HAP-1 (cell line): ENCODE measurements around the gene STX8.
"Not testable (repeated sequence)": the region's sequence is repeated elsewhere in the genome, so short reads cannot be mapped to it uniquely, and the experiment has no call there.

Source experiments
- DNase-seq, 2 experiments: peaks; one replicate each; pipeline ENCODE4 v3.0.0-alpha.2; 2016 to 2020; ENCODE audit warnings: low spot score in 2 of 2
- H3K27me3 ChIP-seq: fragments of 250-450 bp; sonication (Bioruptor Pico); 2 replicates; pipeline ENCODE4 v1.5.1; 2020; ENCODE audit warnings: low read depth, mild to moderate bottlenecking, moderate library complexity
- H3K36me3 ChIP-seq: fragments of 250-450 bp; sonication (Bioruptor Pico); replicated peaks from 2 replicates; pipeline ENCODE4 v1.5.1; 2020; ENCODE audit warnings: mild to moderate bottlenecking
- H3K4me1 ChIP-seq: fragments of 250-450 bp; sonication (Bioruptor Pico); 2 replicates; pipeline ENCODE4 v1.5.1; 2020; ENCODE audit warnings: mild to moderate bottlenecking
- H3K4me3 ChIP-seq: fragments of 250-450 bp; sonication (Bioruptor Pico); 2 replicates; pipeline ENCODE4 v1.5.1; 2020; ENCODE audit warnings: mild to moderate bottlenecking, moderate library complexity
- H3K9me3 ChIP-seq: fragments of 250-450 bp; sonication (Bioruptor Pico); 2 replicates; pipeline ENCODE4 v1.5.1; 2020; ENCODE audit warnings: mild to moderate bottlenecking, moderate library complexity
- in situ Hi-C: fragments of 300-500 bp; cut with MboI; formaldehyde crosslinking; loops from 3 replicates; pipeline ENCODE4 v1.14.3; 2020; ENCODE audit warnings: low sequenced_read_pairs, inconsistent platforms, mixed read lengths

Gene STX8

DNA sequence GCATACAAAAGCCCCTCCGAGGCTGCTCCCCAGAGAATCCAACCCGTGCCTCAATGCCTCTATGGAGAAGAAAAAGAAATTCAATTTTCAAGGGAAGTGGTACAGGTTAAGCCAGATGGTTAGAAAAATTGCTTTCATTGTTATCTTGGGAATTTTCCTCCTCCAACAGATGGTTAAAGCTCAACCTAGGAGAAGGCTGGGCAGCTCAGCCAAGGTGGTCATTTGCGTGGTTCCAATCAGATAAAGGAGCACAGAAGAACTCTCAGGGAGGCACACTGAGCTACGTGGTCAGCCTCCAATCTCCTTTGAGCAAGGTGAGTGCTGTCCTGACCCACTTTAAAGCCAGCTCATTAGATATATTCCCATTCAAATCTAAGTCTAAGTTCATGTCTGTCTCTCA, 106.7 kb downstream of the STX8 start:
- Histone ChIP-seq H3K9me3 (no peaks in the 10 kb centered on the region), H3K4me1 (peaks cover 4% of the 10 kb centered on the region), H3K4me3 (no peak overlapping the region), H3K36me3 (no peaks in the 10 kb centered on the region; the same call in 1 of the 2 replicates), H3K27me3 (no peaks in the 10 kb centered on the region)
- in situ Hi-C loops: no loop called here
- no peak for DNase-seq

DNA sequence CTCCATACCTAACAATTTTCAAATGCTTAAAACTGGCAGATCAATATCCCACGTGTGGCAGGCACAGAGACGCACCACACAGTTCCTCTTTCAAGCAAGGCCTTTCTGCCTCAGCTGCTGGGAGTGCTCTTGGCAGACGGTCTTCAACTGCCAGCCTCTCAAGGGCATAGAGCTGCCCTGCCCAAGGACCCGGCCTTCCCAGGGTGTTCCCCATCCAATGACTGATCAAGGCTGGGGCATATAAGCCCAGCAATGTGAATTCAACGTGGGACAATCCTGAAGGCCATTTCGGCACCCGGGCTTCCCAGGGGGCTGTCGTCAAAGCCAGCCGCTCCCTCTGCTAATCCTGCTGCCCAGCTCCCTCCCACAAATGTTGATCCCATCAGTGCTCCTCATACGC, 107.1 kb downstream of the STX8 start:
- Histone ChIP-seq H3K4me1 (peaks cover 2% of the 10 kb centered on the region; the same call in 1 of the 2 replicates), H3K27me3 (no peaks in the 10 kb centered on the region), H3K36me3 (no peaks in the 10 kb centered on the region; the same call in 1 of the 2 replicates), H3K9me3 (no peaks in the 10 kb centered on the region), H3K4me3 (no peak overlapping the region)
- in situ Hi-C loops: no loop called here
- DNase-seq: no peak

DNA sequence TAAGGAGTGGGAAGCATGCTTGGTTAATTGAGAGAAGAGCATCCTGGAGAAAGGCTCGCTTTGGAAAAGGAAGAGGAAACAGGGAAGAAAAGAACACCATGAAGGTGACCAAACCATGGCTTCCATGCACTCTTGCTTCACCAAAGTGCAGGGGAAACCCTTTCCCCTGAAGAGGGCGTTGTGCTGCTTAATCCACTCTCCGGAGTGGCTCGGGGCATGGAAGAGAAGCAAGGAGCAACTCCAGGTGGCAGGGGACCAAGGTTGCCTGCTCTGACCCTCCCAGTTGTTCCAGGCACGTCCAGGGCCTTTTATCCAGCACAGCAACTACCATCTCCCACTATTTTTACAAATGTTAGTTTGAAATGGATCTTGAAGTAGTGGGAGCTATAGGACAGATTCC, 108.1 kb downstream of the STX8 start:
- Histone ChIP-seq H3K4me1 (no peaks in the 10 kb centered on the region), H3K27me3 (no peaks in the 10 kb centered on the region), H3K9me3 (no peaks in the 10 kb centered on the region), H3K36me3 (no peaks in the 10 kb centered on the region), H3K4me3 (no peak overlapping the region)
- in situ Hi-C loops: no loop called here
- peak in 1 of 2 experiments; percentile 7 for DNase-seq

DNA sequence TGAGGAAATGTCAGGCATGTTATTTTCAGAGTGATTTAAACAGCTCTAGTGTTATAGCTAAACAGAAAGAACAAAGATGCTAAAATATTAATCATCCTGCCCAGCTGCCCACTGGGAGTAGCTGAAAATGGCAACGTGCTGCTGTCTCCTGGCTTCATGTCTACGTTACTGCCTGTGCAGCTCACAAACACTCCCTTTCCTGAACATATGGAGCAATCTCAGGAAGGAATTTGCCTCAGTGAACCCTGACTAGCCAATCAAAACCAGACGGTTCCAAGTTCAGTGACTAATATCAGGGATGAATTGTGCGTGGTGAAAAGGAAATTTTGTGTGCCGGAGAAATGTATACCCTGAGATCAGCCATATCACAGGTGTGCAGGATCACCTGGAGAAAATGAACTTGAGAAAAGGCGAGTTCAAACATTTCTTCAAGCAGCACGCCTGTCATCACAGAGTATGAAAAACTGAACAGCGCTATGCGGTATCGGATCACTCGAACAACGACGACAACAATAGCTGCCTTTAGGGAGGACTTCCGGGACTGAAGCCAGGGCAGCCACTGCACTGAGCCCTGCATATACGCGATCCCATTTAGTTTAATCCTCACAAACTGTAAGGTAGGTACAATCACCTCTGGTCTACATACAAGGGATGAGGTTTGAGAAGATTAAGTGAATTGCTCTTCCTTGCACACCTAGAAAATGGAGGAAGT, 110.3 kb downstream of the STX8 start:
- H3K9me3 ChIP-seq: no peaks in the 10 kb centered on the region
- in situ Hi-C loops: no loop called here
- DNase-seq: no peak
- no peaks in the 10 kb centered on the region for H3K36me3 ChIP-seq
- no peaks in the 10 kb centered on the region for H3K27me3 ChIP-seq
- no peak overlapping the region for H3K4me3 ChIP-seq
- no peaks in the 10 kb centered on the region for H3K4me1 ChIP-seq

DNA sequence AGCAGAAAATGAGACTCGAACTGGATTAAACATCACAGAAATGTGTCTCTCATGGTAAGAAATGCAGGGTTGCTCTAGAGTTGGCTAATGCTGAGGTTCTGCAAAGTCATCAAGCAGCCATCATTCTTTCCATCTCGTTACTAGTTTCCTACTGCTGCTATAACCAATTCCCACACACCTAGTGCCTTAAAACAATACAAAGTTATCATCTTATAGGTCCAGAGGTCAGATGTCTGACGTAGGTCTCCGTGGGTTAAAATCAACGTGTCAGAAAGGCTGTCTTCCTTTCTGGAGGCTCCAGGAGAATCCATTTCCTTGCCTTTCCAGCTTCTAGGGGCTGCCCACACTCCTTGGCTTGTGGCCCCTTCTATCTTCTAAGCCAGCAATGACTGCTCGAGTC, 118.6 kb downstream of the STX8 start:
- H3K27me3 ChIP-seq: no peaks in the 10 kb centered on the region
- no peak overlapping the region for H3K4me3 ChIP-seq
- H3K9me3 ChIP-seq: no peaks in the 10 kb centered on the region
- H3K4me1 ChIP-seq: no peaks in the 10 kb centered on the region
- in situ Hi-C loops: no loop called here
- no peak for DNase-seq
- H3K36me3 ChIP-seq: no peaks in the 10 kb centered on the region

DNA sequence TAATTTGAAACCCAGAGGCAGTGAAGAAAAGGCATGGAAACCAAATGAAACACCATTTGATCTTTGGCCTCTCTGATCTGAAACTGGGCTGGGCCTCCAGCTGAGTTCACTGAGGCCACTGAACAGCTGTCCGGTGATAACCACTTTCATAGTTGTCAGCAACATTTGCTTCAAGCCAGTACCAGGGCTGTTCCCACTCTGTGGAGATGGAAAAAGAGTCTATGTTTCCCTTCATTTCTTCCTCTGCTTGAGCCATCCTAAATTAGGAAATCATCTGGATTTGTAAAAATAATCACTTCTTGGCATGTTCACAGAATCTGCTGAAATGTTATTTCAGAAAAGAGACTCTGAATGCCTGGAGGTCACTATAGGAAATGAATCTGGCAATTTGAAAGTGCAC, 119.3 kb downstream of the STX8 start:
- Histone ChIP-seq H3K4me1 (no peaks in the 10 kb centered on the region), H3K27me3 (no peaks in the 10 kb centered on the region), H3K9me3 (no peaks in the 10 kb centered on the region), H3K36me3 (no peaks in the 10 kb centered on the region), H3K4me3 (no peak overlapping the region)
- in situ Hi-C loops: no loop called here
- DNase-seq: no peak

DNA sequence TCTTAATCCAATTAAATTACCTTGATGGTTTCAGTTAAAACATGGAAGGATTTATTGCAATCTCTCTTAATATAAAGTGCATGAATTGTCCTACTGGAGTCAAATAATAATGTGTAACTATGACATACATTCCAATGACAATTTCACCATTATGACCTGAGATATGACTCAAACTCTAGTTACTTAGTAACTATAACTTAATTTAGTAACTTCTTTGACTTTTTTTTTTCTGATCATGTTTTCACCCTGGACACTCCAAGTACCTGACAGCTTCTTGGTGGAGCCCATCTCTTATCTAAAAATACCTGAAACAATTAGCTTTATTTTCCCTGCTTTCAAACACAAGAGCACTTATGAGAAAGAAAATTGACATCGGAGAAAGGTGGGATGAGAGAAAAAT, 123.7 kb downstream of the STX8 start:
- H3K9me3 ChIP-seq: no peaks in the 10 kb centered on the region
- H3K36me3 ChIP-seq: no peaks in the 10 kb centered on the region
- DNase-seq: no peak
- in situ Hi-C loops: no loop called here
- no peaks in the 10 kb centered on the region for H3K27me3 ChIP-seq
- no peaks in the 10 kb centered on the region for H3K4me1 ChIP-seq
- H3K4me3 ChIP-seq: no peak overlapping the region

DNA sequence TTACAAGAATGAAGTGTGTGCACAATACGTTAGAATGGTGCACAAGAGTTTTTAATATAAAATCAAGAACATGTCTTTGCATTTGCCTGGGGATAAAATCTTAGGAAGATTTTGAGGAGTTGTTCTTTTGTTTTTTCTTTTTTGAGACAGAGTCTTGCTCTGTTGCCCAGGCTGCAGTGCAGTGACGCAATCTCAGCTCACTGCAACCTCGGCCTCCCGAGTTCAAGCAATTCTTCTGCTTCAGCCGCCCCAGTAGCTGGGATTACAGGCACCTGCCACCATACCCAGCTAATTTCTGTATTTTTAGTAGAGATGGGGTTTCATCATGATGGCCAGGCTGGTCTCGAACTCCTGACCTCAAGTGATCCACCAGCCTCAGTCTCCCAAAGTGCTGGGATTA, 128.3 kb downstream of the STX8 start:
- H3K4me1 ChIP-seq, DNase-seq, in situ Hi-C loops: not testable (repeated sequence)

DNA sequence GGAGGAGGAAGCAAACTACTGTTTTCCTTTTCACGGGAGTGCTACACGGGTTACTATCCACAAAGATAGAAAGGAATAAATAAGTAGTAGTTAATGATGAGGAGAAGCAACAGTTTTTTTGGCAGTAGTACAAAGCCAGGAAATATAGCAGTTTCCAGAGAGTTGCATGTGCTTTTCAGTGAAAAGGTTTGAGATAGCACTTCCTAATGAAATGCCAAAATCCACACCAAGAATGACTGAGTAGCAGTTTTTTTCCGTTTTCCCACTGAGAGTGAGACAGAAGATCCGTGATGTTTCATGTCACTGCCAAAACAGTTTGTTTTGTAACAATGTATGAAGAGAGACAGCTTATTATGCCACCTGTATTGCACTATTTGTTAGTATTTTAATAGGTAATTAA, 129.1 kb downstream of the STX8 start:
- no peak for DNase-seq
- H3K9me3 ChIP-seq: no peaks in the 10 kb centered on the region
- H3K27me3 ChIP-seq: no peaks in the 10 kb centered on the region
- in situ Hi-C loops: no loop called here
- H3K36me3 ChIP-seq: no peaks in the 10 kb centered on the region
- no peak overlapping the region for H3K4me3 ChIP-seq
- no peaks in the 10 kb centered on the region for H3K4me1 ChIP-seq

More for the DNA sequence above, 128.3 kb downstream of the STX8 start:
- not testable (repeated sequence) for H3K27me3 ChIP-seq, H3K4me3 ChIP-seq, H3K9me3 ChIP-seq, H3K36me3 ChIP-seq

DNA sequence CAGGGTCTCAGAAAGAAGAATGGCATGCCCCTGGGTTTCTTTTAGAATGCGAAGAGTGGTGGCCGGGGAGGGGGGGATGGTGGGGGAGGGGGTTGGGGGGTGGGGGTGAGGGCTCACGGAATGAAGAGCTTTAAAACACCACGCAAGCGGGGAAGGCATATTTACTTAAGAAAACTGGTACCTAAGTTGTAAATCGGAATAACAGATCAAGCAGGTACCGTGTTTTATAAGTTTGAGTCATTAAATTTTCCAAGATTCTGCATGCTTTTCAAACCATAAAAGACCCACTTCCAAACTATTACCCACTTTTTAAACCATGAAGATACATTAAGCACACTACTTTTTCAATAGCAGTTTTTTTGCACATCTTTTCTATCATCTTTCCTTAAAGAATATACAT, 130.2 kb downstream of the STX8 start:
- no peaks in the 10 kb centered on the region for H3K9me3 ChIP-seq
- in situ Hi-C loops: no loop called here
- no peak for DNase-seq
- H3K4me1 ChIP-seq: no peaks in the 10 kb centered on the region
- H3K4me3 ChIP-seq: no peak overlapping the region
- H3K27me3 ChIP-seq: no peaks in the 10 kb centered on the region
- no peaks in the 10 kb centered on the region for H3K36me3 ChIP-seq

DNA sequence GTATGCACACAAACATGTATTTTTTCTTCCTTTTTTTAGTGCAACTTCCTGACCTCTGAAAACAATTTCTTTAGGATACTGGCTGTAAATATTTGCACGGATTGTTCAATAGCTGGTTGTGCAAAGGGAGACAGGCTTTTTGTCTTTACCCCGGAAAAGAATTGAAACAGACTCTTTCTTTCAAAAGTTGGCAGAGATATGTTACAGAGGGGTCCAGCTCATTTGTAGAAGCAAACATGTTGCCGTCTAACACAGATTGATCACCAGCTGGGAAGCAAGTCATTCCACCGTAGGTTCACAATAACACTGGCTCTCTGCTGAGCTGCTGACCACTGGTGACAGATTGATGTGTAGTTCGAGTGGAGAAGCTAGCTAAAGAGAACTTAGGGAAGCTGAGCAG, 130.9 kb downstream of the STX8 start:
- Histone ChIP-seq H3K27me3 (no peaks in the 10 kb centered on the region), H3K36me3 (no peaks in the 10 kb centered on the region), H3K9me3 (no peaks in the 10 kb centered on the region), H3K4me1 (no peaks in the 10 kb centered on the region), H3K4me3 (no peak overlapping the region)
- in situ Hi-C loops: no loop called here
- no peak for DNase-seq

DNA sequence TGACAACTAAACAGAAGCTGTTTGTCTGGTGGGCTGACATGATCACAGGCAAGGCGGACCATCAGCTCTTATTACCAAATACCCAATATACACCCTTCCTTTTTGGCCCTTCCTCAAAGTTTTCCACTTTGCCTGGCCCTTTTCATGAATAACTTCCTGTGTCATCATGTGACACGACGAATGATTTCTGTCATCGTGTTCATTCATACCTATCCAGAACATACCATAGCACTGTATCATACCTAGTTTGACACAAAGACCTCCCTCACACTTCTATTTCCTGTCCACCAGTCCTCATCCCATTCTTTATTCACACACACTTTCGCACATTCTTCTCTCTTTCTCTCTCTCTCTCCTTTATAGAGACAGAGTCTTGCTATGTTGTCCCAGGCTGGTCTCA, 131.8 kb downstream of the STX8 start:
- no peaks in the 10 kb centered on the region for H3K27me3 ChIP-seq
- H3K36me3 ChIP-seq: no peaks in the 10 kb centered on the region
- in situ Hi-C loops: no loop called here
- H3K9me3 ChIP-seq: no peaks in the 10 kb centered on the region
- H3K4me3 ChIP-seq: no peak overlapping the region
- DNase-seq: no peak
- H3K4me1 ChIP-seq: no peaks in the 10 kb centered on the region

DNA sequence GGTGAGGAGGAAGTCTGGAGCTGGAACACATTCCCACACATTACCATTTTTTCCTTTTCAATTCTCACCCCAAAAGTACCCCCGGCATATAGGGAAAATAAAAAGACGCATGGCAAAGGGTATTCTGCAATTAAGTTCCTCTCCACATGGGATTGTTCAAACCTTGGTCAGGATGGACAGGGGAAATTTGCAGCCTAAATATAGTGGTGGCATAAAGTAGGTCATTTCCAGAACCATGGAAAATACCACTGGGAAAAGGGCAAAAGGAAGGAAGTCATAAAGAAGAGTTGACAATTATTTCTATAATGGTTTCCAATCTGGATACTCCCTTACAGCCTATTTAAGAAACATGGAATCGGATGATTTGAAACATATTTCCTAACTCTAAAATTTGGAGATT, 135.8 kb downstream of the STX8 start:
- Histone ChIP-seq H3K9me3 (no peaks in the 10 kb centered on the region), H3K36me3 (no peaks in the 10 kb centered on the region), H3K27me3 (no peaks in the 10 kb centered on the region), H3K4me1 (peaks cover 8% of the 10 kb centered on the region), H3K4me3 (no peak overlapping the region)
- DNase-seq: no peak
- in situ Hi-C loops: no loop called here

DNA sequence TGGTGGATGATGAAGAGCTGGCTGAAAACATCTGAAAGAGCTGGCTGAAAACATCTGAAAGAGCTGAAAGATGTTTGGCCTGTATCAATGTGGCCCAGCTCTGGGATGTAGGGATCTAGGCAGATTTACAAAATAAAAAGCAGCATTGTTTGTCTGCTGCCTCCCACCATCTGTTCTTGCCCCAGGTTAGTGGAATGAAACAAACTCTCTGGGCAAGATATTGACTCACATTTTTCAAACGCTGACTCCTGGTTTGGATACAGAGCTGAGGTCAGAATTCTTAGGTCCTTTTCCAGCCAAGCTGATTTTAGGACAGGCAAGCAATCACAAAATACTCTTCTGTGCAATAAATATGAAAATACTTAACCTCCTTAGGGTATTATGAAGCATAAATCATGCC, 139.0 kb downstream of the STX8 start:
- Histone ChIP-seq H3K4me3 (no peak overlapping the region), H3K36me3 (no peaks in the 10 kb centered on the region), H3K27me3 (no peaks in the 10 kb centered on the region), H3K9me3 (no peaks in the 10 kb centered on the region), H3K4me1 (peaks cover 8% of the 10 kb centered on the region)
- no peak for DNase-seq
- in situ Hi-C loops: no loop called here

DNA sequence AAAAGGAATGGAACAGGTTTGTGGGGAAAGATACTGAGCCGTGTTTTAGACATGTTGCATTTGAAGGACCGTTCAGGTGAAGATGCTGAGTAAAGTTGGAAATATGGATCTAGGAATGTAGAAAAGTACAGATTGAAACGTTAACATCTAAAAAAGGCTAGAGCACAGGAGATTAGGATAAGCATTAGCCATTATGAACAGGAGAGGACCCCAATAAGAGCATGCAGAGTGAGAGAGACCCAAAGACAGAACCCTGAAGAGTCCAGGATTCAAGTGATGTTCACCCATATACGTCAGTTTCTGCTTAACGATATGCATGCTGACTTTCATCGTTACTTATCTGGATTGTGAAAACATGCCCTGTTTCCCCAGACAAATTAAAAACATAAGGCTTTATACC, 140.5 kb downstream of the STX8 start:
- H3K36me3 ChIP-seq: no peaks in the 10 kb centered on the region
- no peak overlapping the region for H3K4me3 ChIP-seq
- in situ Hi-C loops: no loop called here
- DNase-seq: no peak
- H3K27me3 ChIP-seq: no peaks in the 10 kb centered on the region
- peaks cover 8% of the 10 kb centered on the region for H3K4me1 ChIP-seq
- H3K9me3 ChIP-seq: no peaks in the 10 kb centered on the region
